Measurements from ENCODE around the gene TAB2. TPM values are rescaled to one million over a fixed set of nuclear protein-coding genes. Genes with fewer than 3 reads are reported as not detected.

Gene TAB2
- total and polyA plus RNA-seq, 2 experiments from 2014 or later: 19.8 to 59.2 TPM

GRCh38 chr6:149314325-149314905, 3.1 kb upstream of the TAB2 start:
- Histone ChIP-seq H3K36me3 (ENCODE audit: insufficient read depth) (no peaks in the 10 kb centered on the region), H3K4me3 (no peak overlapping the region), H3K4me2 (no peak overlapping the region), H3K4me1 (ENCODE audit: insufficient read depth) (peaks cover 22% of the 10 kb centered on the region), H3K27ac (ENCODE audit: low read depth) (no peak overlapping the region), H3K27me3 (ENCODE audit: insufficient read depth) (no peaks in the 10 kb centered on the region), H3K9me2 (ENCODE audit: insufficient read depth) (peaks cover 4% of the 10 kb centered on the region), H3F3A (replicated peaks; ENCODE audit: low read depth) (no peaks in the 10 kb centered on the region), H3K79me2 (replicated peaks; ENCODE audit: insufficient read depth) (peaks cover 11% of the 10 kb centered on the region), H2AFZ (no peak overlapping the region), H4K20me1 (replicated peaks; ENCODE audit: insufficient read depth) (peaks cover 5% of the 10 kb centered on the region; the same call in 1 of the 2 replicates)
- no peak overlapping the region for H3K4me3 Mint-ChIP-seq
- ATAC-seq (no peak), DNase-seq (ENCODE audit: low spot score) (no peak)
- H3K27ac Mint-ChIP-seq: no peak overlapping the region
- TF ChIP-seq EZH2phosphoT487 (IDR thresholded peaks at IDR 0.05; ENCODE audit: unreplicated experiment) (no peak), ZNF331 (CRISPR knock-in tag; IDR thresholded peaks at IDR 0.05; ENCODE audit: low read depth) (no peak), EZH2 (IDR thresholded peaks at IDR 0.05; ENCODE audit: low read depth, unreplicated experiment) (no peak), ZNF114 (CRISPR knock-in tag; IDR thresholded peaks at IDR 0.05) (no peak)
- TF ChIP-seq, protein P1, sequence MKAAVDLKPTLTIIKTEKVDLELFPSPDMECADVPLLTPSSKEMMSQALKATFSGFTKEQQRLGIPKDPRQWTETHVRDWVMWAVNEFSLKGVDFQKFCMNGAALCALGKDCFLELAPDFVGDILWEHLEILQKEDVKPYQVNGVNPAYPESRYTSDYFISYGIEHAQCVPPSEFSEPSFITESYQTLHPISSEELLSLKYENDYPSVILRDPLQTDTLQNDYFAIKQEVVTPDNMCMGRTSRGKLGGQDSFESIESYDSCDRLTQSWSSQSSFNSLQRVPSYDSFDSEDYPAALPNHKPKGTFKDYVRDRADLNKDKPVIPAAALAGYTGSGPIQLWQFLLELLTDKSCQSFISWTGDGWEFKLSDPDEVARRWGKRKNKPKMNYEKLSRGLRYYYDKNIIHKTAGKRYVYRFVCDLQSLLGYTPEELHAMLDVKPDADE (IDR thresholded peaks at IDR 0.05): no peak
- H3K27me3 Mint-ChIP-seq (ENCODE audit: insufficient read depth, low read depth, poor library complexity): no peaks in the 10 kb centered on the region
- peaks cover 18% of the 10 kb centered on the region for H3K4me1 Mint-ChIP-seq
- no peaks in the 10 kb centered on the region for H3K36me3 Mint-ChIP-seq (ENCODE audit: low read depth)
- H3K9me3 Mint-ChIP-seq: no peaks in the 10 kb centered on the region

- peaks cover 15% of the 10 kb centered on the region; the same call in 1 of the 2 replicates for H4K20me1 ChIP-seq (replicated peaks; ENCODE audit: insufficient read depth)
- peaks cover 31% of the 10 kb centered on the region for H3K4me1 ChIP-seq (ENCODE audit: insufficient read depth)
- peaks cover 29% of the 10 kb centered on the region for H3K79me2 ChIP-seq (replicated peaks; ENCODE audit: insufficient read depth)
- H3K4me3 ChIP-seq: peak overlapping the region; percentile 84
- Mint-ChIP-seq H3K4me1 (peaks cover 24% of the 10 kb centered on the region), H3K9me3 (no peaks in the 10 kb centered on the region), H3K27ac (peak overlapping the region; percentile 88), H3K36me3 (ENCODE audit: low read depth) (no peaks in the 10 kb centered on the region), H3K27me3 (ENCODE audit: insufficient read depth, low read depth, poor library complexity) (no peaks in the 10 kb centered on the region), H3K4me3 (peak overlapping the region; percentile 93)
- H3K27me3 ChIP-seq (ENCODE audit: insufficient read depth): no peaks in the 10 kb centered on the region
- peak overlapping the region; percentile 82 for H3K4me2 ChIP-seq
- H3K9me2 ChIP-seq (ENCODE audit: insufficient read depth): peaks cover 4% of the 10 kb centered on the region
- no peaks in the 10 kb centered on the region for H3F3A ChIP-seq (replicated peaks; ENCODE audit: low read depth)
- no peaks in the 10 kb centered on the region for H3K36me3 ChIP-seq (ENCODE audit: insufficient read depth)
- DNase-seq (ENCODE audit: low spot score) (no peak), ATAC-seq (no peak)
- H3K27ac ChIP-seq (ENCODE audit: low read depth): peak overlapping the region; percentile 95
- H2AFZ ChIP-seq: peak overlapping the region; percentile 88
- TF ChIP-seq POLR2AphosphoS5 (IDR thresholded peaks at IDR 0.05; ENCODE audit: low read depth) (no peak), ZNF114 (CRISPR knock-in tag; IDR thresholded peaks at IDR 0.05) (no peak), EZH2 (IDR thresholded peaks at IDR 0.05; ENCODE audit: low read depth, unreplicated experiment) (no peak), EZH2phosphoT487 (IDR thresholded peaks at IDR 0.05; ENCODE audit: unreplicated experiment) (no peak), STAT1 (IDR thresholded peaks at IDR 0.05; ENCODE audit: unreplicated experiment) (no peak)
- TF ChIP-seq, protein P1 (IDR thresholded peaks at IDR 0.05): no peak
- TF ChIP-seq, protein P2, sequence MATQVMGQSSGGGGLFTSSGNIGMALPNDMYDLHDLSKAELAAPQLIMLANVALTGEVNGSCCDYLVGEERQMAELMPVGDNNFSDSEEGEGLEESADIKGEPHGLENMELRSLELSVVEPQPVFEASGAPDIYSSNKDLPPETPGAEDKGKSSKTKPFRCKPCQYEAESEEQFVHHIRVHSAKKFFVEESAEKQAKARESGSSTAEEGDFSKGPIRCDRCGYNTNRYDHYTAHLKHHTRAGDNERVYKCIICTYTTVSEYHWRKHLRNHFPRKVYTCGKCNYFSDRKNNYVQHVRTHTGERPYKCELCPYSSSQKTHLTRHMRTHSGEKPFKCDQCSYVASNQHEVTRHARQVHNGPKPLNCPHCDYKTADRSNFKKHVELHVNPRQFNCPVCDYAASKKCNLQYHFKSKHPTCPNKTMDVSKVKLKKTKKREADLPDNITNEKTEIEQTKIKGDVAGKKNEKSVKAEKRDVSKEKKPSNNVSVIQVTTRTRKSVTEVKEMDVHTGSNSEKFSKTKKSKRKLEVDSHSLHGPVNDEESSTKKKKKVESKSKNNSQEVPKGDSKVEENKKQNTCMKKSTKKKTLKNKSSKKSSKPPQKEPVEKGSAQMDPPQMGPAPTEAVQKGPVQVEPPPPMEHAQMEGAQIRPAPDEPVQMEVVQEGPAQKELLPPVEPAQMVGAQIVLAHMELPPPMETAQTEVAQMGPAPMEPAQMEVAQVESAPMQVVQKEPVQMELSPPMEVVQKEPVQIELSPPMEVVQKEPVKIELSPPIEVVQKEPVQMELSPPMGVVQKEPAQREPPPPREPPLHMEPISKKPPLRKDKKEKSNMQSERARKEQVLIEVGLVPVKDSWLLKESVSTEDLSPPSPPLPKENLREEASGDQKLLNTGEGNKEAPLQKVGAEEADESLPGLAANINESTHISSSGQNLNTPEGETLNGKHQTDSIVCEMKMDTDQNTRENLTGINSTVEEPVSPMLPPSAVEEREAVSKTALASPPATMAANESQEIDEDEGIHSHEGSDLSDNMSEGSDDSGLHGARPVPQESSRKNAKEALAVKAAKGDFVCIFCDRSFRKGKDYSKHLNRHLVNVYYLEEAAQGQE (IDR thresholded peaks at IDR 0.05; ENCODE audit: unreplicated experiment): no peak
Measured at GRCh38 chr6:149316108-149316727, 1.3 kb upstream of the TAB2 start.
